ENCODE measurements around the gene BARD1. TPM values are rescaled to one million over a fixed set of nuclear protein-coding genes. Genes with fewer than 3 reads are reported as not detected.
"Not testable (repeated sequence)": the region's sequence is repeated elsewhere in the genome, so short reads cannot be mapped to it uniquely, and the experiment has no call there.

BARD1 gene
- total RNA-seq: 20.4 and 21.1 TPM in 2 replicates

- peak; percentile 54 for DNase-seq
Observed at GRCh38 chr2:214808981-214809750, at the start of gene BARD1. TSS of gene BARD1 (minus strand) at chr2:214809683. CDS start at chr2:214809569, 114 bp downstream.

- DNase-seq: no peak
Observed at GRCh38 chr2:214856137-214856536, 46.7 kb upstream of the BARD1 start.

- no peak for DNase-seq
Observed at GRCh38 chr2:214853906-214854305, 44.4 kb upstream of the BARD1 start.

- DNase-seq: no peak
Observed at GRCh38 chr2:214843823-214844222, 34.3 kb upstream of the BARD1 start.

GRCh38 chr2:214839464-214839863 is 30.0 kb upstream of the BARD1 start:
- no peak for DNase-seq

GRCh38 chr2:214837466-214837865 is 28.0 kb upstream of the BARD1 start:
- DNase-seq: no peak

GRCh38 chr2:214836568-214836967 is 27.1 kb upstream of the BARD1 start:
- DNase-seq: no peak

GRCh38 chr2:214830794-214831346 is 21.4 kb upstream of the BARD1 start:
- peak; percentile 54 for DNase-seq

- no peak for DNase-seq
Observed at GRCh38 chr2:214816008-214816533, 6.6 kb upstream of the BARD1 start.

GRCh38 chr2:214810671-214811070 is 1.2 kb upstream of the BARD1 start:
- peak; percentile 4 for DNase-seq

- DNase-seq: peak; percentile 99
Observed at GRCh38 chr2:214809751-214810564, 475 bp upstream of the BARD1 start.

- DNase-seq: peak; percentile 21
Observed at GRCh38 chr2:214807653-214808052, 1.8 kb downstream of the BARD1 start.

GRCh38 chr2:214801768-214802397 is 7.6 kb downstream of the BARD1 start:
- no peak for DNase-seq

GRCh38 chr2:214801068-214801467 is 8.4 kb downstream of the BARD1 start:
- peak; percentile 10 for DNase-seq

GRCh38 chr2:214800180-214800579 is 9.3 kb downstream of the BARD1 start:
- no peak for DNase-seq

GRCh38 chr2:214796911-214797310 is 12.6 kb downstream of the BARD1 start:
- no peak for DNase-seq

GRCh38 chr2:214783181-214783580 is 26.3 kb downstream of the BARD1 start:
- not testable (repeated sequence) for DNase-seq

GRCh38 chr2:214782671-214783070 is 26.8 kb downstream of the BARD1 start:
- DNase-seq: peak; percentile 60

GRCh38 chr2:214781226-214781625 is 28.3 kb downstream of the BARD1 start:
- DNase-seq: no peak

GRCh38 chr2:214775971-214776370 is 33.5 kb downstream of the BARD1 start:
- no peak for DNase-seq

GRCh38 chr2:214774108-214774507 is 35.4 kb downstream of the BARD1 start:
- DNase-seq: peak; percentile 24

GRCh38 chr2:214772443-214773015 is 37.0 kb downstream of the BARD1 start:
- DNase-seq: no peak

Data from dermis blood vessel endothelial cell (primary cell).